ENCODE results near the gene CBARP. TPM values are rescaled to one million over a fixed set of nuclear protein-coding genes. Genes with fewer than 3 reads are reported as not detected.

Gene CBARP
- polyA plus RNA-seq (2011; rRNA removed) (0.97 and 1.6 TPM in 2 replicates), polyA minus RNA-seq (2011; rRNA and poly(A)+ RNA removed) (0.62 and 0.67 TPM in 2 replicates)

- peak within 1 kb of the TSS; percentile 90 for H3K4me3 ChIP-seq (ENCODE audit: low read depth, low read length)
- ChIA-PET POLR2A (interaction anchor here (0.8 kb wide), 1 partner anchor 31 kb away, joined by 3 read pairs; the partner anchor contains the start of gene CIRBP), CTCF (interaction anchor here (0.6 to 1.6 kb wide), 6 partner anchors 9 to 257 kb away, joined by 3 to 6 read pairs (median 3); partner anchors contain the start of gene WDR18)
- H3K27me3 ChIP-seq (ENCODE audit: control insufficient read depth, insufficient read depth, low read length) = no peaks in the 10 kb centered on the region
- H3K36me3 ChIP-seq (ENCODE audit: control insufficient read depth, insufficient read depth, low read length) = peaks cover 10% of the 10 kb centered on the region
- DNase-seq (ENCODE audit: low read depth) = no peak
- TF ChIP-seq CTCF (IDR thresholded peaks at IDR 0.05; ENCODE audit: insufficient read depth, low read depth, low read length) = no peak
Observed at GRCh38 chr19:1237754-1238368, at the start of gene CBARP. Gene CBARP, minus strand, starts transcription at chr19:1238005. Its CDS starts 1,905 bp downstream, at chr19:1236100.

GRCh38 chr19:1286487-1287353 lies 48.9 kb upstream of the CBARP start:
- no peak overlapping the region for H3K4me3 ChIP-seq (ENCODE audit: low read depth, low read length)
- POLR2A ChIA-PET = no interaction called here

GRCh38 chr19:1285737-1286360 lies 48.0 kb upstream of the CBARP start, which contains the start of gene EFNA2:
Gene EFNA2, plus strand, starts transcription at chr19:1285873. Its CDS starts 296 bp downstream, at chr19:1286169.
- Histone ChIP-seq H3K36me3 (ENCODE audit: control insufficient read depth, insufficient read depth, low read length) (no peaks in the 10 kb centered on the region), H3K27me3 (ENCODE audit: control insufficient read depth, insufficient read depth, low read length) (peaks cover 22% of the 10 kb centered on the region), H3K4me3 (ENCODE audit: low read depth, low read length) (no peak within 1 kb of the TSS)
- no peak for DNase-seq (ENCODE audit: low read depth)
- CTCF ChIA-PET = no interaction called here
- POLR2A ChIA-PET = no interaction called here
- TF ChIP-seq CTCF (IDR thresholded peaks at IDR 0.05; ENCODE audit: insufficient read depth, low read depth, low read length) = no peak

More at GRCh38 chr19:1286487-1287353, 48.9 kb upstream of the CBARP start:
- peaks cover 22% of the 10 kb centered on the region for H3K27me3 ChIP-seq (ENCODE audit: control insufficient read depth, insufficient read depth, low read length)
- H3K36me3 ChIP-seq (ENCODE audit: control insufficient read depth, insufficient read depth, low read length) = no peaks in the 10 kb centered on the region
- DNase-seq (ENCODE audit: low read depth) = no peak
- CTCF ChIA-PET = interaction anchor here (1.1 kb wide), 1 partner anchor 259 kb away, joined by 3 read pairs; no protein-coding TSS in a partner anchor
- TF ChIP-seq CTCF (IDR thresholded peaks at IDR 0.05; ENCODE audit: insufficient read depth, low read depth, low read length) = no peak

- ChIA-PET POLR2A (interaction anchor here (0.6 kb wide), 1 partner anchor 16 kb away, joined by 17 read pairs; no protein-coding TSS in a partner anchor), CTCF (no interaction called here)
- H3K36me3 ChIP-seq (ENCODE audit: control insufficient read depth, insufficient read depth, low read length) = no peaks in the 10 kb centered on the region
- peaks cover 22% of the 10 kb centered on the region for H3K27me3 ChIP-seq (ENCODE audit: control insufficient read depth, insufficient read depth, low read length)
- DNase-seq (ENCODE audit: low read depth) = no peak
- TF ChIP-seq CTCF (IDR thresholded peaks at IDR 0.05; ENCODE audit: insufficient read depth, low read depth, low read length) = no peak
- H3K4me3 ChIP-seq (ENCODE audit: low read depth, low read length) = no peak overlapping the region
Observed at GRCh38 chr19:1284979-1285736, 47.4 kb upstream of the CBARP start.
